Esophagus squamous epithelium (tissue), 4 donors: ENCODE measurements around the gene UBE3B.

ENCODE experiments used
- CTCF ChIP-seq, 6 experiments: fragments of 450-650 bp in 4 of 6; fragments of 200-600 bp in 2 of 6; sonication (generic) in 2 of 6; IDR thresholded peaks; one replicate each; pipeline ENCODE4 v1.5.1; 2016 to 2019; ENCODE audit warnings: antibody characterized with exemption in 6 of 6, mild to moderate bottlenecking in 4 of 6, moderate library complexity in 4 of 6
- POLR2A ChIP-seq, 4 donors: fragments of 450-650 bp; IDR thresholded peaks; one replicate each; pipeline ENCODE4 v1.6.1; 2017; ENCODE audit warnings: antibody characterized with exemption in 4 of 4, mild to moderate bottlenecking in 4 of 4, moderate library complexity in 3 of 4

GRCh38 chr12:109436188-109436560 lies 41.3 kb upstream of the UBE3B start:
- no peak for TF ChIP-seq CTCF (IDR thresholded peaks at IDR 0.05)
- no peak for TF ChIP-seq POLR2A (IDR thresholded peaks at IDR 0.05)
